KMS-11 (cell line): ENCODE measurements around the gene MED17.
"Not testable (repeated sequence)": the region's sequence is repeated elsewhere in the genome, so short reads cannot be mapped to it uniquely, and the experiment has no call there.

ENCODE experiments used
- H2AFZ ChIP-seq: fragments of 200-600 bp; sonication (generic); 2 replicates; pipeline ENCODE4 v1.6.1; 2016; ENCODE audit warnings: antibody characterized with exemption, mixed run types, low read depth
- H3K27ac ChIP-seq: fragments of 200-600 bp; sonication (generic); 2 replicates; pipeline ENCODE4 v1.6.1; 2016; ENCODE audit warnings: mild to moderate bottlenecking, mixed run types
- H3K27me3 ChIP-seq: fragments of 200-600 bp; sonication (generic); 2 replicates; pipeline ENCODE4 v1.6.1; 2017; ENCODE audit warnings: mild to moderate bottlenecking, low read depth, mixed run types, moderate library complexity; ENCODE audit not compliant: insufficient read depth
- H3K36me3 ChIP-seq: fragments of 200-600 bp; sonication (generic); 2 replicates; pipeline ENCODE4 v1.6.1; 2017; ENCODE audit warnings: mild to moderate bottlenecking, mixed run types; ENCODE audit not compliant: insufficient read depth
- H3K4me1 ChIP-seq: fragments of 200-600 bp; sonication (generic); 2 replicates; pipeline ENCODE4 v1.6.1; 2016; ENCODE audit warnings: mild to moderate bottlenecking, low read depth, mixed run types; ENCODE audit not compliant: poor library complexity, severe bottlenecking
- H3K4me2 ChIP-seq: fragments of 200-600 bp; sonication (generic); 2 replicates; pipeline ENCODE4 v1.7.0; 2016; ENCODE audit warnings: mild to moderate bottlenecking, mixed run types
- H3K4me3 ChIP-seq: fragments of 200-600 bp; sonication (generic); IDR thresholded peaks from 2 replicates; pipeline ENCODE4 v1.6.1; 2017; ENCODE audit warnings: low read depth, low read length, mixed read lengths; ENCODE audit not compliant: insufficient read depth
- H3K79me2 ChIP-seq: fragments of 200-600 bp; sonication (generic); 2 replicates; pipeline ENCODE4 v1.6.1; 2016; ENCODE audit warnings: low read depth, mixed run types; ENCODE audit not compliant: insufficient read depth
- H3K9ac ChIP-seq: fragments of 200-600 bp; sonication (generic); 2 replicates; pipeline ENCODE4 v1.6.1; 2016; ENCODE audit warnings: mild to moderate bottlenecking, mixed run types
- H4K20me1 ChIP-seq: fragments of 200-600 bp; sonication (generic); 2 replicates; pipeline ENCODE4 v1.6.1; 2016; ENCODE audit warnings: mild to moderate bottlenecking, mixed run types; ENCODE audit not compliant: insufficient read depth
- CTCF ChIP-seq: fragments of 200-600 bp; sonication (generic); conservative IDR thresholded peaks from 2 replicates; pipeline ENCODE4 v1.6.1; 2017; ENCODE audit warnings: low read depth, mild to moderate bottlenecking, antibody characterized with exemption, low read length, moderate library complexity, mixed read lengths

The MED17 gene

DNA sequence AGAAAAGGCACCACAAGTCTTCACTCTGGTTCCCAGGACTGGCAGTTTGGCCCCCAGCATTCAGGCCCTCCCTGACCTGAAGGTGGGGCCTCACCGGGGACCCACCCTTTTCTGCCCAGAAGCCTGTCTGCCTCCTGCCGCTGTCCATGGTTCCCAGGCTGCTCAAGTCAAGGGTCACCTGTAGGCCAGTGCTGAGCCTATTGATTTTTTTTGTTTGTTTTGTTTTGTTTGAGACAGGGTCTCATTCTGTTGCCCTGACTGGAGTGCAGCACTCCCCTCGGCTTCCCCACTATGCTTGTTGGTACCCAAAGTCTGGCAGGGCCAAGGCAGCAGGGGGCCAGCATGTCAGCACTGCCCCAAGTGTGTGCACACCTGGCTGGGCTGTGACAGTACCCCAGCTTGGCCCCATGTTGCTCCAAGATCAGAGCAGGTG is 11.0 kb upstream of the MED17 start:
- Histone ChIP-seq H2AFZ (no peak overlapping the region), H3K4me2 (no peak overlapping the region), H3K9ac (no peak overlapping the region), H3K27ac (no peak overlapping the region), H3K27me3 (no peaks in the 10 kb centered on the region), H3K4me3 (no peak overlapping the region), H3K79me2 (no peaks in the 10 kb centered on the region), H4K20me1 (no peaks in the 10 kb centered on the region), H3K4me1 (no peaks in the 10 kb centered on the region), H3K36me3 (no peaks in the 10 kb centered on the region)
- no peak for TF ChIP-seq CTCF

GRCh38 chr11:93773601-93774200 is 10.4 kb upstream of the MED17 start:
- H3K4me2 ChIP-seq: no peak overlapping the region
- H3K36me3 ChIP-seq: no peaks in the 10 kb centered on the region
- TF ChIP-seq CTCF: no peak
- no peak overlapping the region for H3K27ac ChIP-seq
- no peak overlapping the region for H2AFZ ChIP-seq
- no peak overlapping the region for H3K4me3 ChIP-seq
- H3K27me3 ChIP-seq: no peaks in the 10 kb centered on the region
- no peaks in the 10 kb centered on the region for H3K4me1 ChIP-seq
- no peaks in the 10 kb centered on the region for H3K79me2 ChIP-seq
- H4K20me1 ChIP-seq: no peaks in the 10 kb centered on the region
- no peak overlapping the region for H3K9ac ChIP-seq

DNA sequence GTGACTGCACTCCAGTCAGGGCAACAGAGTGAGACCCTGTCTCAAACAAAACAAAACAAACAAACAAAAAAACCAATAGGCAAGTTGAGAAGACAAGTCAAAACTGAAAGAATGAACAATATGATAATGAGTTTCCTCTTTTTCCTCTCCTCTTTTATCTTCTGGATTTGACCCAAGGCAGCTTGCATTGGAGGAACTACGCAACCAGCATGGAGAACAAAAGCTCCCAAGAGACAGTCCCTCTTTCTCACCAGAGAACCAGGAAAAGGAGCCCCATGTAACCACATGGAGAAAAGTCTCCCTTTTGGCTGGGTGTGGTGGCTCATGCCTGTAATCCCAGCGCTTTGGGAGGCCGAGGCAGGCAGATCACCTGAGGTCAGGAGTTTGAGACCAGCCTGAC is 9.5 kb upstream of the MED17 start:
- not testable (repeated sequence) for H3K4me1 ChIP-seq, H4K20me1 ChIP-seq, H3K4me3 ChIP-seq, H3K27me3 ChIP-seq, H3K27ac ChIP-seq, H3K36me3 ChIP-seq, H3K9ac ChIP-seq, H2AFZ ChIP-seq, H3K79me2 ChIP-seq, H3K4me2 ChIP-seq

DNA sequence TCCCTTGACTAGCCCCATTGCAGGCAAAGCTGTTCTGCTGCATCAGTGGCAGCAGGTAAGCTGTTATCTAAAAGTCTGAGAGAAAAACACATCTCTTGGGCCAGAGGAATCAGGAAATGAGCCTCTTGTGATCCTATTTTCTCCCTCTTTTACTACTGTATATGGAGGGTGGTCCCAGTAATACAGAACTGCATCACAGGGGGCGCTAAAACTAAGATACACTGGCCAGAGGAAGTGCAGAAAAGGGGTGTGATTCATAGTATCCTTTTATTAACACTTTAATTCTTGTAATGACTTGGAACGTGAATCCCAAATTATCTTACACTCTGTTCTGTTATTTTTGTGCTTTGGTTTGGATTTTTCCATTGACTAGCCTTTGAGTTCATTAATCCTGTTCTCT is 8.8 kb upstream of the MED17 start:
- Histone ChIP-seq H3K36me3 (no peaks in the 10 kb centered on the region), H3K4me1 (no peaks in the 10 kb centered on the region), H3K9ac (no peak overlapping the region), H3K4me3 (no peak overlapping the region), H4K20me1 (no peaks in the 10 kb centered on the region), H3K79me2 (no peaks in the 10 kb centered on the region), H3K27ac (no peak overlapping the region), H3K4me2 (no peak overlapping the region), H3K27me3 (no peaks in the 10 kb centered on the region), H2AFZ (no peak overlapping the region)
- peak; percentile 31; the same call in 1 of the 2 replicates for TF ChIP-seq CTCF

DNA sequence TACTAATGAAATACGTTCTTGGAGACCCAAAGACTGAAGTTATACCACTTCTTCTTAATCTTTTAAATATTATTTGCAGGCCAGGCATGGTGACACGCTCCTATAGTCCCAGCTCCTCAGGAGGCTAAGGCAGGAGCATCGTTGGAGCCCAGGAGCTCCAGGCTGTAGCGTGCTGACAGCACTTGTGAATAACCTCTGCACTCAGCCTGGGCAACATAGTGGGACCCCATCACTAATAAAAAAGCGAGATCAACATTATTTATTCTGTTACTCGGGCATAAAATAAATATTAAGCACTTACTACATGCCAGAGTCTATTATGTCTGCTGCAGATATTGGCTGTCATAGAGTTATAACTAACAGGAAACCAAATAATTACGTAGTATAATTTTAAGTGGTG is 720 bp upstream of the MED17 start:
- Histone ChIP-seq H3K79me2 (peaks cover 37% of the 10 kb centered on the region), H3K4me3 (no peak overlapping the region), H3K4me2 (peak overlapping the region; percentile 47), H4K20me1 (no peaks in the 10 kb centered on the region), H3K9ac (peak overlapping the region; percentile 91; the same call in 1 of the 2 replicates), H3K27me3 (no peaks in the 10 kb centered on the region), H3K36me3 (no peaks in the 10 kb centered on the region), H2AFZ (peak overlapping the region; percentile 62), H3K27ac (no peak overlapping the region), H3K4me1 (peaks cover 21% of the 10 kb centered on the region)
- TF ChIP-seq CTCF: no peak
